Effector memory CD4-positive, alpha-beta T cell (primary cell): ENCODE results near the gene GTF3C1.

Experiments
- DNase-seq, 3 donors: peaks; one replicate each; pipeline ENCODE4 v3.0.0-alpha.2; 2020
- H3K27ac ChIP-seq: 2 replicates; pipeline ENCODE4 v1.7.0; 2013; ENCODE audit warnings: mild to moderate bottlenecking, low read length, moderate library complexity; ENCODE audit not compliant: insufficient read depth, poor library complexity, severe bottlenecking
- H3K27me3 ChIP-seq: replicated peaks from 2 replicates; pipeline ENCODE4 v1.7.0; 2013; ENCODE audit warnings: mild to moderate bottlenecking, low read length; ENCODE audit not compliant: insufficient read depth, control insufficient read depth, poor library complexity, severe bottlenecking
- H3K36me3 ChIP-seq: 2 replicates; pipeline ENCODE4 v1.7.0; 2013; ENCODE audit warnings: mild to moderate bottlenecking, low read length, moderate library complexity; ENCODE audit not compliant: control insufficient read depth, insufficient read depth
- H3K4me1 ChIP-seq: 2 replicates; pipeline ENCODE4 v1.7.0; 2013; ENCODE audit warnings: low read length, mild to moderate bottlenecking; ENCODE audit not compliant: control insufficient read depth, insufficient read depth, poor library complexity, severe bottlenecking
- H3K4me3 ChIP-seq: 2 replicates; pipeline ENCODE4 v1.7.0; 2013; ENCODE audit warnings: low read length, low read depth, mild to moderate bottlenecking; ENCODE audit not compliant: insufficient read depth, poor library complexity, severe bottlenecking
- H3K9me3 ChIP-seq: 2 replicates; pipeline ENCODE4 v1.7.0; 2013; ENCODE audit warnings: mild to moderate bottlenecking, low read length, moderate library complexity; ENCODE audit not compliant: control insufficient read depth
- total RNA-seq, 3 donors: gene quantifications; one replicate each; lab custom pipeline; 2026; lab: John Stamatoyannopoulos, UW

Gene GTF3C1, protein sequence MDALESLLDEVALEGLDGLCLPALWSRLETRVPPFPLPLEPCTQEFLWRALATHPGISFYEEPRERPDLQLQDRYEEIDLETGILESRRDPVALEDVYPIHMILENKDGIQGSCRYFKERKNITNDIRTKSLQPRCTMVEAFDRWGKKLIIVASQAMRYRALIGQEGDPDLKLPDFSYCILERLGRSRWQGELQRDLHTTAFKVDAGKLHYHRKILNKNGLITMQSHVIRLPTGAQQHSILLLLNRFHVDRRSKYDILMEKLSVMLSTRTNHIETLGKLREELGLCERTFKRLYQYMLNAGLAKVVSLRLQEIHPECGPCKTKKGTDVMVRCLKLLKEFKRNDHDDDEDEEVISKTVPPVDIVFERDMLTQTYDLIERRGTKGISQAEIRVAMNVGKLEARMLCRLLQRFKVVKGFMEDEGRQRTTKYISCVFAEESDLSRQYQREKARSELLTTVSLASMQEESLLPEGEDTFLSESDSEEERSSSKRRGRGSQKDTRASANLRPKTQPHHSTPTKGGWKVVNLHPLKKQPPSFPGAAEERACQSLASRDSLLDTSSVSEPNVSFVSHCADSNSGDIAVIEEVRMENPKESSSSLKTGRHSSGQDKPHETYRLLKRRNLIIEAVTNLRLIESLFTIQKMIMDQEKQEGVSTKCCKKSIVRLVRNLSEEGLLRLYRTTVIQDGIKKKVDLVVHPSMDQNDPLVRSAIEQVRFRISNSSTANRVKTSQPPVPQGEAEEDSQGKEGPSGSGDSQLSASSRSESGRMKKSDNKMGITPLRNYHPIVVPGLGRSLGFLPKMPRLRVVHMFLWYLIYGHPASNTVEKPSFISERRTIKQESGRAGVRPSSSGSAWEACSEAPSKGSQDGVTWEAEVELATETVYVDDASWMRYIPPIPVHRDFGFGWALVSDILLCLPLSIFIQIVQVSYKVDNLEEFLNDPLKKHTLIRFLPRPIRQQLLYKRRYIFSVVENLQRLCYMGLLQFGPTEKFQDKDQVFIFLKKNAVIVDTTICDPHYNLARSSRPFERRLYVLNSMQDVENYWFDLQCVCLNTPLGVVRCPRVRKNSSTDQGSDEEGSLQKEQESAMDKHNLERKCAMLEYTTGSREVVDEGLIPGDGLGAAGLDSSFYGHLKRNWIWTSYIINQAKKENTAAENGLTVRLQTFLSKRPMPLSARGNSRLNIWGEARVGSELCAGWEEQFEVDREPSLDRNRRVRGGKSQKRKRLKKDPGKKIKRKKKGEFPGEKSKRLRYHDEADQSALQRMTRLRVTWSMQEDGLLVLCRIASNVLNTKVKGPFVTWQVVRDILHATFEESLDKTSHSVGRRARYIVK (N-terminal part only)
- 118 to 153 (median 141) reads per million in 3 donors for total RNA-seq

- H3K27ac ChIP-seq: peak within 1 kb of the TSS; percentile 93
- H3K36me3 ChIP-seq: peaks cover 4% of the 10 kb centered on the region
- peak within 1 kb of the TSS; percentile 94 for H3K4me3 ChIP-seq
- no peaks in the 10 kb centered on the region for H3K27me3 ChIP-seq
- no peaks in the 10 kb centered on the region for H3K9me3 ChIP-seq
- DNase-seq: peak; percentile 100
- peaks cover 16% of the 10 kb centered on the region for H3K4me1 ChIP-seq
Observed at GRCh38 chr16:27549746-27550581, at the start of gene GTF3C1, which contains the start of gene KATNIP. TSS of gene GTF3C1 (minus strand) at chr16:27549913. CDS start at chr16:27549890, 23 bp downstream. TSS of gene KATNIP (plus strand) at chr16:27550144. CDS start at chr16:27550171, 27 bp downstream.

DNA sequence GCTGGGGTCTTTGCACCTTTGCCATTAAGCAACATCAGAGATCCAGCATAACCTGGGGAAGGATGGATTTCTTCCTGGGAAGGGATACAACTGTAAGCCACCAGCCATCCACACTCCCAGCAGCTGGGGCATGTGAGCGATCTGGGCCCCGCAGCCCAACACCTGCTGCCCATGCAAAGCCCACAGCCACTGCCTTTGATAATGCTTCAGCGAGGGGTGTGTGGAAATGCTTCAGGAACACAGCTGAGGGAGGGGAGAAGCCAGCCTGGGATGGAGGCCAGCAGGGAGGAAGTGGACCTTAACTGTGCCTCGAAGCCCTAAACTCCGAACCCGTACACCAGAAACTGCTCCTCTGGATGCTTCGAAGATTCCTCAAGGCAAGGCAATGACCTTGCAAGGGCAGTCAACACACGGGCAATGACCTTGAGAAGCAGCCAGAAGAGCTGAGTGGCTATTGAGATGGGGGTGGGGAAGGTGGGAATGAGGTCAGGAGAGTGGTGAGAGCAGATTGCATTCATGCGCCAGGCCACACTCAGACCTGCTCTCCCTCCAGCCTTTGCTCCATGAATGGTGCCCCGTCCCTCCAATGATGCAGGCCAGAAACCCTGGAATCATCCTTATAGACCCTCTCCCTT, 49.3 kb upstream of the GTF3C1 start:
- no peak for DNase-seq
- H3K27ac ChIP-seq: no peak overlapping the region
- H3K4me1 ChIP-seq: no peaks in the 10 kb centered on the region
- no peaks in the 10 kb centered on the region for H3K27me3 ChIP-seq
- no peak overlapping the region for H3K4me3 ChIP-seq
- H3K9me3 ChIP-seq: no peaks in the 10 kb centered on the region
- H3K36me3 ChIP-seq: no peaks in the 10 kb centered on the region

- Histone ChIP-seq H3K27me3 (no peaks in the 10 kb centered on the region), H3K27ac (no peak overlapping the region), H3K9me3 (no peaks in the 10 kb centered on the region), H3K4me1 (no peaks in the 10 kb centered on the region), H3K36me3 (no peaks in the 10 kb centered on the region), H3K4me3 (no peak overlapping the region)
- DNase-seq: no peak
Observed at GRCh38 chr16:27598220-27598619, 48.5 kb upstream of the GTF3C1 start.

GRCh38 chr16:27597361-27597760, 47.6 kb upstream of the GTF3C1 start:
- no peak overlapping the region for H3K27ac ChIP-seq
- H3K4me1 ChIP-seq: no peaks in the 10 kb centered on the region
- DNase-seq: no peak
- H3K27me3 ChIP-seq: no peaks in the 10 kb centered on the region
- H3K9me3 ChIP-seq: no peaks in the 10 kb centered on the region
- no peaks in the 10 kb centered on the region for H3K36me3 ChIP-seq
- no peak overlapping the region for H3K4me3 ChIP-seq

GRCh38 chr16:27596411-27596810, 46.7 kb upstream of the GTF3C1 start:
- H3K27ac ChIP-seq: no peak overlapping the region
- no peaks in the 10 kb centered on the region for H3K27me3 ChIP-seq
- H3K4me1 ChIP-seq: no peaks in the 10 kb centered on the region
- H3K9me3 ChIP-seq: no peaks in the 10 kb centered on the region
- no peak for DNase-seq
- H3K4me3 ChIP-seq: no peak overlapping the region
- H3K36me3 ChIP-seq: no peaks in the 10 kb centered on the region

DNA sequence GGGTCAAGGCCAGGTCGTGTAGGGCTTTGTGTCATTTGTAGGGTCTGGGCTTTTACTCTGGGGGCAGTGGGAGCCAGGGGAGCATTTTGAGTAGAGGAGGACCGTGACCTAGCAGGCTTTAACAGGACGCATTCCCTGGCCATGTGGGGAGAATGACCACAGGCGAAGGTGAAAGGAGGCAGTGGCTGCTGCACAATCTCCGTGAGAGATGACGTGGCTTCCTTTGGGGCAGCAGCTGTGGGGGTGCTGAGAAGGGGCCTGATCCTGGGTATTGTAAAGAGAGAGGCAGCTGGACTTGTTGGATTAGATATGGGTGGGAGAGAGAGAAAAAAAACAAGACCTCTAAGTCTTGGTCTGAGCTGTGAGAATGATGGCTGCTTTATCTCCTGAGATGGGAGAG, 46.3 kb upstream of the GTF3C1 start:
- DNase-seq: no peak
- Histone ChIP-seq H3K27ac (no peak overlapping the region), H3K9me3 (no peaks in the 10 kb centered on the region), H3K4me1 (no peaks in the 10 kb centered on the region), H3K27me3 (no peaks in the 10 kb centered on the region), H3K36me3 (no peaks in the 10 kb centered on the region), H3K4me3 (no peak overlapping the region)

- H3K9me3 ChIP-seq: no peaks in the 10 kb centered on the region
- H3K27me3 ChIP-seq: no peaks in the 10 kb centered on the region
- DNase-seq: no peak
Observed at GRCh38 chr16:27595475-27595874, 45.8 kb upstream of the GTF3C1 start.

GRCh38 chr16:27591837-27592236, 42.1 kb upstream of the GTF3C1 start:
- no peaks in the 10 kb centered on the region for H3K27me3 ChIP-seq
- H3K9me3 ChIP-seq: no peaks in the 10 kb centered on the region
- no peak overlapping the region for H3K27ac ChIP-seq
- H3K4me3 ChIP-seq: no peak overlapping the region
- DNase-seq: no peak
- no peaks in the 10 kb centered on the region for H3K36me3 ChIP-seq
- H3K4me1 ChIP-seq: no peaks in the 10 kb centered on the region

More at GRCh38 chr16:27595475-27595874, 45.8 kb upstream of the GTF3C1 start:
- Histone ChIP-seq H3K4me1 (no peaks in the 10 kb centered on the region), H3K27ac (no peak overlapping the region), H3K4me3 (no peak overlapping the region), H3K36me3 (no peaks in the 10 kb centered on the region)
